Measurements from ENCODE around the gene CUL5.
"Not testable (repeated sequence)": the region's sequence is repeated elsewhere in the genome, so short reads cannot be mapped to it uniquely, and the experiment has no call there.

Gene CUL5

GRCh38 chr11:108093128-108093904, 84.6 kb downstream of the CUL5 start:
- FAIRE-seq (no peak), DNase-seq (ENCODE audit: insufficient read length, low spot score) (no peak)
- TF ChIP-seq TAF1 (IDR thresholded peaks at IDR 0.05; ENCODE audit: low read depth, low read length) (no peak), PAX5 (IDR thresholded peaks at IDR 0.05; ENCODE audit: insufficient read depth, low read length, severe bottlenecking) (no peak), SPI1 (IDR thresholded peaks at IDR 0.05; ENCODE audit: low read depth, low read length) (no peak), POLR2A (IDR thresholded peaks at IDR 0.05; ENCODE audit: low read depth, low read length) (no peak), POLR2AphosphoS5 (IDR thresholded peaks at IDR 0.05; ENCODE audit: low read depth, low read length) (no peak), POU2F2 (IDR thresholded peaks at IDR 0.05; ENCODE audit: low read depth, low read length) (no peak)

GRCh38 chr11:108097179-108097578, 88.5 kb downstream of the CUL5 start:
- TF ChIP-seq POLR2AphosphoS5 (IDR thresholded peaks at IDR 0.05; ENCODE audit: low read depth, low read length) (no peak), TAF1 (IDR thresholded peaks at IDR 0.05; ENCODE audit: low read depth, low read length) (no peak), POLR2A (IDR thresholded peaks at IDR 0.05; ENCODE audit: low read depth, low read length) (no peak), PAX5 (IDR thresholded peaks at IDR 0.05; ENCODE audit: insufficient read depth, low read length, severe bottlenecking) (no peak), POU2F2 (IDR thresholded peaks at IDR 0.05; ENCODE audit: low read depth, low read length) (no peak), SPI1 (IDR thresholded peaks at IDR 0.05; ENCODE audit: low read depth, low read length) (no peak)
- no peak for DNase-seq (ENCODE audit: insufficient read length, low spot score)
- FAIRE-seq = no peak

GRCh38 chr11:108101090-108101775, 92.5 kb downstream of the CUL5 start:
- TF ChIP-seq POU2F2 (IDR thresholded peaks at IDR 0.05; ENCODE audit: low read depth, low read length) (no peak), PAX5 (IDR thresholded peaks at IDR 0.05; ENCODE audit: insufficient read depth, low read length, severe bottlenecking) (no peak), SPI1 (IDR thresholded peaks at IDR 0.05; ENCODE audit: low read depth, low read length) (no peak), TAF1 (IDR thresholded peaks at IDR 0.05; ENCODE audit: low read depth, low read length) (no peak), POLR2A (IDR thresholded peaks at IDR 0.05; ENCODE audit: low read depth, low read length) (no peak), POLR2AphosphoS5 (IDR thresholded peaks at IDR 0.05; ENCODE audit: low read depth, low read length) (no peak)
- FAIRE-seq (no peak), DNase-seq (ENCODE audit: insufficient read length, low spot score) (no peak)

- no peak for TF ChIP-seq POU2F2 (IDR thresholded peaks at IDR 0.05; ENCODE audit: low read depth, low read length)
- FAIRE-seq (no peak), DNase-seq (ENCODE audit: insufficient read length, low spot score) (no peak)
Observed at GRCh38 chr11:108111126-108111525, 102.4 kb downstream of the CUL5 start.

- DNase-seq (ENCODE audit: insufficient read length, low spot score) (no peak), FAIRE-seq (no peak)
- TF ChIP-seq POLR2A (IDR thresholded peaks at IDR 0.05; ENCODE audit: low read depth, low read length) = no peak
- no peak for TF ChIP-seq POU2F2 (IDR thresholded peaks at IDR 0.05; ENCODE audit: low read depth, low read length)
- TF ChIP-seq POLR2AphosphoS5 (IDR thresholded peaks at IDR 0.05; ENCODE audit: low read depth, low read length) = no peak
- no peak for TF ChIP-seq SPI1 (IDR thresholded peaks at IDR 0.05; ENCODE audit: low read depth, low read length)
- TF ChIP-seq PAX5 (IDR thresholded peaks at IDR 0.05; ENCODE audit: insufficient read depth, low read length, severe bottlenecking) = no peak
- TF ChIP-seq TAF1 (IDR thresholded peaks at IDR 0.05; ENCODE audit: low read depth, low read length) = no peak
Observed at GRCh38 chr11:108112057-108112456, 103.4 kb downstream of the CUL5 start.

GRCh38 chr11:108115500-108116140, 106.9 kb downstream of the CUL5 start:
- TF ChIP-seq POLR2AphosphoS5 (IDR thresholded peaks at IDR 0.05; ENCODE audit: low read depth, low read length) (no peak), POLR2A (IDR thresholded peaks at IDR 0.05; ENCODE audit: low read depth, low read length) (no peak), TAF1 (IDR thresholded peaks at IDR 0.05; ENCODE audit: low read depth, low read length) (no peak), PAX5 (IDR thresholded peaks at IDR 0.05; ENCODE audit: insufficient read depth, low read length, severe bottlenecking) (no peak), POU2F2 (IDR thresholded peaks at IDR 0.05; ENCODE audit: low read depth, low read length) (no peak)
- no peak for FAIRE-seq
- no peak for DNase-seq (ENCODE audit: insufficient read length, low spot score)

GRCh38 chr11:108117746-108118371, 109.2 kb downstream of the CUL5 start:
- no peak for FAIRE-seq
- TF ChIP-seq PAX5 (IDR thresholded peaks at IDR 0.05; ENCODE audit: insufficient read depth, low read length, severe bottlenecking) (no peak), SPI1 (IDR thresholded peaks at IDR 0.05; ENCODE audit: low read depth, low read length) (no peak), POLR2A (IDR thresholded peaks at IDR 0.05; ENCODE audit: low read depth, low read length) (no peak), POU2F2 (IDR thresholded peaks at IDR 0.05; ENCODE audit: low read depth, low read length) (no peak), TAF1 (IDR thresholded peaks at IDR 0.05; ENCODE audit: low read depth, low read length) (no peak), POLR2AphosphoS5 (IDR thresholded peaks at IDR 0.05; ENCODE audit: low read depth, low read length) (no peak)
- no peak for DNase-seq (ENCODE audit: insufficient read length, low spot score)

GRCh38 chr11:108120936-108121273, 112.2 kb downstream of the CUL5 start:
- FAIRE-seq; DNase-seq (ENCODE audit: insufficient read length, low spot score): not testable (repeated sequence)

- DNase-seq (ENCODE audit: insufficient read length, low spot score) (peak; percentile 79), FAIRE-seq (peak; percentile 100)
- TF ChIP-seq POLR2AphosphoS5 (IDR thresholded peaks at IDR 0.05; ENCODE audit: low read depth, low read length) (peak; percentile 93), POLR2A (IDR thresholded peaks at IDR 0.05; ENCODE audit: low read depth, low read length) (peak; percentile 87), SPI1 (IDR thresholded peaks at IDR 0.05; ENCODE audit: low read depth, low read length) (0 out of 2 replicates have a peak, but pooled peaks have one; percentile 12), PAX5 (IDR thresholded peaks at IDR 0.05; ENCODE audit: insufficient read depth, low read length, severe bottlenecking) (no peak), TAF1 (IDR thresholded peaks at IDR 0.05; ENCODE audit: low read depth, low read length) (peak; percentile 62; the same call in 1 of the 2 replicates), POU2F2 (IDR thresholded peaks at IDR 0.05; ENCODE audit: low read depth, low read length) (no peak; the same call in 1 of the 2 replicates)
Observed at GRCh38 chr11:108121274-108122155, 112.8 kb downstream of the CUL5 start, which contains the start of gene ACAT1. TSS of gene ACAT1 (plus strand) at chr11:108121567. CDS start at chr11:108121607, 40 bp downstream.
